Caco-2 (cell line): Measurements from ENCODE around the gene DSCAML1. TPM values are rescaled to one million over a fixed set of nuclear protein-coding genes. Genes with fewer than 3 reads are reported as not detected.

Experiments
- BruUV-seq: library from RNA; stranded (reverse); fragments of 400-500 nt; replicated peaks from 2 replicates; lab custom pipeline; 2021; lab: Mats Ljungman, UMichigan
- CTCF ChIA-PET: fragments of 300-600 bp; sonication (Branson Sonifier 250); formaldehyde crosslinking; loops from one replicate; lab custom pipeline; 2022; ENCODE audit warnings: antibody characterized with exemption; lab: Charles Lee
- POLR2A ChIA-PET: fragments of 300-600 bp; sonication (Branson Sonifier 250); formaldehyde crosslinking; loops from one replicate; lab custom pipeline; 2022; ENCODE audit warnings: antibody characterized with exemption; lab: Charles Lee
- DNase-seq, 2 experiments: peaks; one replicate each; pipeline versions ENCODE4 v3.0.0 to v3.0.0-alpha.2; 2020 to 2022
- H3K27me3 ChIP-seq: replicated peaks from 2 replicates; pipeline ENCODE4 v1.6.0; 2011; ENCODE audit warnings: low read length; ENCODE audit not compliant: control insufficient read depth, insufficient read depth
- H3K36me3 ChIP-seq: 2 replicates; pipeline ENCODE4 v1.5.1; 2011; ENCODE audit warnings: low read length; ENCODE audit not compliant: control insufficient read depth, insufficient read depth
- H3K4me1 ChIP-seq: fragments of 250-450 bp; sonication (Bioruptor Pico); 2 replicates; pipeline ENCODE4 v1.5.1; 2020; ENCODE audit warnings: mild to moderate bottlenecking
- H3K4me3 ChIP-seq: 2 replicates; pipeline ENCODE4 v1.5.1; 2011; ENCODE audit warnings: low read depth, mild to moderate bottlenecking, control low read depth, low read length
- H3K9me3 ChIP-seq: fragments of 250-450 bp; sonication (Bioruptor Pico); 2 replicates; pipeline ENCODE4 v1.5.1; 2020; ENCODE audit warnings: mild to moderate bottlenecking, moderate library complexity
- H3K27ac Mint-ChIP-seq: one replicate; pipeline ENCODE4 v1.8.0; 2022; ENCODE audit warnings: mixed read lengths; ENCODE audit not compliant: unreplicated experiment
- H3K27me3 Mint-ChIP-seq: one replicate; pipeline ENCODE4 v1.8.0; 2022; ENCODE audit warnings: mixed read lengths; ENCODE audit not compliant: insufficient read depth, unreplicated experiment
- H3K36me3 Mint-ChIP-seq: one replicate; pipeline ENCODE4 v1.8.0; 2022; ENCODE audit warnings: mild to moderate bottlenecking, mixed read lengths; ENCODE audit not compliant: insufficient read depth, unreplicated experiment
- H3K4me1 Mint-ChIP-seq: one replicate; pipeline ENCODE4 v1.8.0; 2022; ENCODE audit warnings: low read depth, mixed read lengths; ENCODE audit not compliant: unreplicated experiment
- H3K4me3 Mint-ChIP-seq: one replicate; pipeline ENCODE4 v1.8.0; 2022; ENCODE audit warnings: mild to moderate bottlenecking, moderate library complexity, mixed read lengths; ENCODE audit not compliant: unreplicated experiment
- H3K9me3 Mint-ChIP-seq: one replicate; pipeline ENCODE4 v1.8.0; 2022; ENCODE audit warnings: mixed read lengths; ENCODE audit not compliant: unreplicated experiment
- CTCF ChIP-seq, 2 experiments: fragments of 200-600 bp in 1 of 2; IDR thresholded peaks; 1 replicate in 1 of 2; 2 replicates in 1 of 2; pipeline versions ENCODE4 v1.5.1 to v1.8.0; 2011 to 2022; ENCODE audit warnings: antibody characterized with exemption in 1 of 2, control low read depth in 1 of 2, inconsistent platforms in 1 of 2, low read depth in 1 of 2, low read length in 1 of 2, mild to moderate bottlenecking in 1 of 2, moderate library complexity in 1 of 2; ENCODE audit not compliant: insufficient read depth in 1 of 2, severe bottlenecking in 1 of 2, unreplicated experiment in 1 of 2
- intact Hi-C: fragments of 100-400 bp; cut with micrococcal nuclease; formaldehyde crosslinking; loops from one replicate; pipeline ENCODE4 v1.10.0; 2022; ENCODE audit not compliant: unreplicated experiment
- total RNA-seq: library from RNA; stranded (reverse); gene quantifications from 2 replicates; pipeline ENCODE4 v1.2.3, GENCODE V29; 2022

The DSCAML1 gene
- total RNA-seq, 1 experiment from 2014 or later = not detected

- ChIA-PET CTCF (interaction anchor here (1.0 to 1.5 kb wide), 2 partner anchors 35 to 659 kb away, joined by 3 to 4 read pairs; no protein-coding TSS in a partner anchor), POLR2A (no interaction called here)
- no peaks in the 10 kb centered on the region for H3K4me1 ChIP-seq
- H3K27me3 Mint-ChIP-seq = no peaks in the 10 kb centered on the region
- no peak overlapping the region for H3K4me3 ChIP-seq
- TF ChIP-seq CTCF (IDR thresholded peaks at IDR 0.05; ENCODE audit: insufficient read depth in 1 of 2, low read depth in 1 of 2, low read length in 1 of 2, severe bottlenecking in 1 of 2, unreplicated experiment in 1 of 2) = no peak
- peaks cover 1% of the 10 kb centered on the region; the same call in 1 of the 2 replicates for H3K36me3 ChIP-seq
- peaks cover 13% of the 10 kb centered on the region for H3K36me3 Mint-ChIP-seq
- H3K27me3 ChIP-seq = no peaks in the 10 kb centered on the region
- H3K27ac Mint-ChIP-seq = no peak overlapping the region
- no TSS peak for BruUV-seq
- H3K9me3 ChIP-seq = no peaks in the 10 kb centered on the region
- DNase-seq = peak in 1 of 2 experiments; percentile 34
- intact Hi-C loops = no loop called here
- H3K4me3 Mint-ChIP-seq = no peak overlapping the region
- H3K4me1 Mint-ChIP-seq = no peaks in the 10 kb centered on the region
- H3K9me3 Mint-ChIP-seq = no peaks in the 10 kb centered on the region
Measured at GRCh38 chr11:117391181-117391580, 405.8 kb downstream of the DSCAML1 start.

- DNase-seq = peak in 1 of 2 experiments; percentile 33
- Mint-ChIP-seq H3K27ac (no peak overlapping the region), H3K4me1 (no peaks in the 10 kb centered on the region), H3K9me3 (no peaks in the 10 kb centered on the region), H3K27me3 (no peaks in the 10 kb centered on the region), H3K36me3 (peaks cover 9% of the 10 kb centered on the region), H3K4me3 (no peak overlapping the region)
- Histone ChIP-seq H3K36me3 (0 out of 2 replicates have a peak, but pooled peaks cover 1% of the 10 kb centered on the region), H3K4me3 (no peak overlapping the region), H3K27me3 (no peaks in the 10 kb centered on the region), H3K4me1 (no peaks in the 10 kb centered on the region), H3K9me3 (no peaks in the 10 kb centered on the region)
- intact Hi-C loops = no loop called here
- TF ChIP-seq CTCF (IDR thresholded peaks at IDR 0.05; ENCODE audit: insufficient read depth in 1 of 2, low read depth in 1 of 2, low read length in 1 of 2, severe bottlenecking in 1 of 2, unreplicated experiment in 1 of 2) = no peak
- no TSS peak for BruUV-seq
- POLR2A ChIA-PET = no interaction called here
- CTCF ChIA-PET = interaction anchor here (1.0 to 1.5 kb wide), 2 partner anchors 35 to 658 kb away, joined by 3 to 4 read pairs; no protein-coding TSS in a partner anchor
Measured at GRCh38 chr11:117390743-117391142, 406.3 kb downstream of the DSCAML1 start.

GRCh38 chr11:117387992-117388755 lies 408.8 kb downstream of the DSCAML1 start:
- no peak overlapping the region for H3K4me3 Mint-ChIP-seq
- POLR2A ChIA-PET = no interaction called here
- H3K27ac Mint-ChIP-seq = no peak overlapping the region
- H3K27me3 Mint-ChIP-seq = no peaks in the 10 kb centered on the region
- DNase-seq = peak in 1 of 2 experiments; percentile 34
- no TSS peak for BruUV-seq
- H3K9me3 ChIP-seq = no peaks in the 10 kb centered on the region
- intact Hi-C loops = no loop called here
- TF ChIP-seq CTCF (IDR thresholded peaks at IDR 0.05; ENCODE audit: insufficient read depth in 1 of 2, low read depth in 1 of 2, low read length in 1 of 2, severe bottlenecking in 1 of 2, unreplicated experiment in 1 of 2) = no peak
- no peaks in the 10 kb centered on the region for H3K9me3 Mint-ChIP-seq
- H3K4me1 ChIP-seq = no peaks in the 10 kb centered on the region
- no peak overlapping the region for H3K4me3 ChIP-seq
- CTCF ChIA-PET = no interaction called here
- 0 out of 2 replicates have a peak, but pooled peaks cover 1% of the 10 kb centered on the region for H3K36me3 ChIP-seq
- no peaks in the 10 kb centered on the region for H3K4me1 Mint-ChIP-seq
- H3K27me3 ChIP-seq = no peaks in the 10 kb centered on the region
- H3K36me3 Mint-ChIP-seq = peaks cover 7% of the 10 kb centered on the region
